Epithelial cell of esophagus (primary cell): Measurements from ENCODE around the gene PFN3.

ENCODE experiments used
- DNase-seq: peaks from one replicate; pipeline ENCODE4 v3.0.0; 2010; ENCODE audit warnings: low read depth
- H3K4me3 ChIP-seq: 2 replicates; pipeline ENCODE4 v1.5.1; 2011; ENCODE audit warnings: mild to moderate bottlenecking, low read length, control low read depth
- CTCF ChIP-seq: IDR thresholded peaks from 2 replicates; pipeline ENCODE4 v1.5.1; 2011; ENCODE audit warnings: low read depth, mild to moderate bottlenecking, low read length, control low read depth, inconsistent platforms; ENCODE audit not compliant: insufficient read depth; ENCODE audit errors: missing control alignments

The PFN3 gene

DNA sequence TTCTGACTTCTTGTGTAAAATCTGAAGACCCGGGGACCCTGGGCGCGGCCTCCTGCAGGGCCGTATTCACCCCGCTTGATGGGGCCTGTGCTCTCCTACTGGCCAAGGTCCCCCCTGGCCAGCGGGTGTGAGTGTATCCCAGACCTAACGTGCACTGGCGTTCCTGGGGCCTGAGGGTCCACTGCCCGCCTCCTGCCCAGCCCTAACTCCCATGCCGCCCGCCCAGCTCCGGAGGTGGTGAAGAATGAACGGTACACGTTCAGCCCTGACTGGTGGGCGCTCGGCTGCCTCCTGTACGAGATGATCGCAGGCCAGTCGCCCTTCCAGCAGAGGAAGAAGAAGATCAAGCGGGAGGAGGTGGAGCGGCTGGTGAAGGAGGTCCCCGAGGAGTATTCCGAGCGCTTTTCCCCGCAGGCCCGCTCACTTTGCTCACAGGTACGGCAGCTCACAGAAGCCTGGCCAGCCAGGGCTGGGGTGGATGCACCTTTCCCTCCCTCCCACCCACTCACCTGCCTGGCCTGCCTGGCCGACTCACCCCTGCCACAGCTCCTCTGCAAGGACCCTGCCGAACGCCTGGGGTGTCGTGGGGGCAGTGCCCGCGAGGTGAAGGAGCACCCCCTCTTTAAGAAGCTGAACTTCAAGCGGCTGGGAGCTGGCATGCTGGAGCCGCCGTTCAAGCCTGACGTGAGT is 35.5 kb upstream of the PFN3 start:
- no peak for DNase-seq
- no peak for TF ChIP-seq CTCF
- no peak overlapping the region for H3K4me3 ChIP-seq

- no peak overlapping the region for H3K4me3 ChIP-seq
- no peak for TF ChIP-seq CTCF
- DNase-seq, result no peak
These were observed 34.7 kb upstream of the PFN3 start for GRCh38 chr5:177434942-177435738.

- DNase-seq, result no peak
- TF ChIP-seq CTCF, result no peak
- H3K4me3 ChIP-seq, result no peak overlapping the region
These were observed 34.0 kb upstream of the PFN3 start for GRCh38 chr5:177434437-177434836.

DNA sequence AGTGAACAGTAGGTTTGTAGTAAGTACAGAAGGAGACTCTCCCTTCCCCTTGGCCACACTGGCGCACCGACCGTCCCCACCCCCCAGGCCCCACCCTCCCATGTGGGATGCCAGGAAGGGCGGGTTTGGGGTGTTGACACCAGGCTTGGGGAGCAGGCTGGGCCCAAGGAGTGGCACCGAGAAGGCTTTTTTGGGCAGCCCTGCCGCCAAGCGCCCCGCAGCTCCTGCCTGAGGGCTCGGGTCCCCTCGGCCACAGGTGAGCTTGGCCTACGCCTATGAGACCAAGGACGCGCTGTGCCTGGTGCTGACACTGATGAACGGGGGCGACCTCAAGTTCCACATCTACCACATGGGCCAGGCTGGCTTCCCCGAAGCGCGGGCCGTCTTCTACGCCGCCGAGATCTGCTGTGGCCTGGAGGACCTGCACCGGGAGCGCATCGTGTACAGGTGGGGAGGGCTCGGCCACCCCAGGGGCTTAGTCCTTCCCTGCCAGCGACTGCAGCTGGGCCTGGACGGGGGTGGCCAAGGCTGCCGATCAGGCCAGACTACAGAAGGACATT is 33.3 kb upstream of the PFN3 start:
- TF ChIP-seq CTCF, result no peak
- no peak for DNase-seq
- H3K4me3 ChIP-seq, result no peak overlapping the region

DNA sequence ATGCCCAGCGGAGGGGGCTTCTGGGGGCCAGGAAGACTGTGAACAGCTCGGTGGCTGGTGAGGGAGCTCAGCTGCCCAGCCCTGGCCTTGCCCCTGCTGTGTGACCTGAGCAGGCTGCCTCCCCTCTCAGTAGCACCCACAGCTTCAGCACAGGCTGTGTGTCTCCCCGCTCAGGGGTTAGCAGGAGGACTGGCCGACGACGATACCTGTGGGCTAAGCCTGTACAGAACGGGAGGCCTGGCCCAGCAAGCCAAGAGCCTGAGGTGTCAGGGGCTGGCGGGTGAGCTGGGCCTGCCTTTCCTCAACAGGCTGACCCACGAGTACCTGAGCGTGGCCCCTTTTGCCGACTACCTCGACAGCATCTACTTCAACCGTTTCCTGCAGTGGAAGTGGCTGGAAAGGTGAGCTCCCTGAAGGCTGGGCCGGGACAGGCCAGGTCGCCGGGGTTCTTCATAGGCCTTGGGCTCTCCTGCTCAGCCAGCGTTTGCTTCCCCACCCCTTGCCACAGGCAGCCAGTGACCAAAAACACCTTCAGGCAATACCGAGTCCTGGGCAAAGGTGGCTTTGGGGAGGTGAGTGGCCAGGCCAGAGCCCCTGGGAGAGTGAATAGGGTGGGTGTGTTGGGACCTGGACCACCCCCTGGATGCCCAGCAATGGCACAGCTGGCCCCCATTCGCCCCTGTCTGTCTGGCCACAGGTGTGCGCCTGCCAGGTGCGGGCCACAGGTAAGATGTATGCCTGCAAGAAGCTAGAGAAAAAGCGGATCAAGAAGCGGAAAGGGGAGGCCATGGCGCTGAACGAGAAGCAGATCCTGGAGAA is 32.6 kb upstream of the PFN3 start:
- TF ChIP-seq CTCF, result no peak
- H3K4me3 ChIP-seq, result no peak overlapping the region
- no peak for DNase-seq

GRCh38 chr5:177432143-177432838 is 31.8 kb upstream of the PFN3 start:
- no peak for TF ChIP-seq CTCF
- no peak overlapping the region for H3K4me3 ChIP-seq
- DNase-seq, result no peak
